Fibroblast of pulmonary artery (primary cell): Measurements from ENCODE around the gene FIBCD1.

Experiments used
- DNase-seq: peaks from one replicate; pipeline ENCODE4 v3.0.0-alpha.2; 2010; ENCODE audit warnings: low read depth
- H3K4me3 ChIP-seq: replicated peaks from 2 replicates; pipeline ENCODE4 v1.5.1; 2011; ENCODE audit warnings: low read depth, mild to moderate bottlenecking, control low read depth, low read length, moderate library complexity
- CTCF ChIP-seq: IDR thresholded peaks from 2 replicates; pipeline ENCODE4 v1.5.1; 2011; ENCODE audit warnings: mild to moderate bottlenecking, control low read depth, low read length, inconsistent platforms; ENCODE audit errors: missing control alignments

Gene FIBCD1

GRCh38 chr9:130954317-130954716 is 15.3 kb upstream of the FIBCD1 start:
- H3K4me3 ChIP-seq, result no peak overlapping the region
- TF ChIP-seq CTCF, result no peak
- DNase-seq, result no peak

- TF ChIP-seq CTCF, result no peak
Observed at GRCh38 chr9:130952065-130952762, 13.2 kb upstream of the FIBCD1 start.

DNA sequence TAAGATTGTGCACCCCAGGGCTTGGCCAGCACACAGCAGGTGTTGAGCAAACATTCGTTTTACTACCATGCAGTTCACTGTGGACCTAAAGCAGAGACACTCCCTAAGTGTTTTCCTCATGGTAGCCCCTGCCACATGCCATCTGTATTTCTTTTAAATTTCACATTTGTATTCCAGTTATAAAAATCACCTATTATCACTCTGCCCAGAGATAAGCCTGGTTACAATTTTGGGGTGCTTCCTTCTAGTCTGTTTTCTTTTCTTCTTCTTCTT is 10.9 kb upstream of the FIBCD1 start:
- no peak for DNase-seq
- no peak for TF ChIP-seq CTCF
- no peak overlapping the region for H3K4me3 ChIP-seq

More at GRCh38 chr9:130952065-130952762, 13.2 kb upstream of the FIBCD1 start:
- no peak for DNase-seq
- H3K4me3 ChIP-seq, result no peak overlapping the region

DNA sequence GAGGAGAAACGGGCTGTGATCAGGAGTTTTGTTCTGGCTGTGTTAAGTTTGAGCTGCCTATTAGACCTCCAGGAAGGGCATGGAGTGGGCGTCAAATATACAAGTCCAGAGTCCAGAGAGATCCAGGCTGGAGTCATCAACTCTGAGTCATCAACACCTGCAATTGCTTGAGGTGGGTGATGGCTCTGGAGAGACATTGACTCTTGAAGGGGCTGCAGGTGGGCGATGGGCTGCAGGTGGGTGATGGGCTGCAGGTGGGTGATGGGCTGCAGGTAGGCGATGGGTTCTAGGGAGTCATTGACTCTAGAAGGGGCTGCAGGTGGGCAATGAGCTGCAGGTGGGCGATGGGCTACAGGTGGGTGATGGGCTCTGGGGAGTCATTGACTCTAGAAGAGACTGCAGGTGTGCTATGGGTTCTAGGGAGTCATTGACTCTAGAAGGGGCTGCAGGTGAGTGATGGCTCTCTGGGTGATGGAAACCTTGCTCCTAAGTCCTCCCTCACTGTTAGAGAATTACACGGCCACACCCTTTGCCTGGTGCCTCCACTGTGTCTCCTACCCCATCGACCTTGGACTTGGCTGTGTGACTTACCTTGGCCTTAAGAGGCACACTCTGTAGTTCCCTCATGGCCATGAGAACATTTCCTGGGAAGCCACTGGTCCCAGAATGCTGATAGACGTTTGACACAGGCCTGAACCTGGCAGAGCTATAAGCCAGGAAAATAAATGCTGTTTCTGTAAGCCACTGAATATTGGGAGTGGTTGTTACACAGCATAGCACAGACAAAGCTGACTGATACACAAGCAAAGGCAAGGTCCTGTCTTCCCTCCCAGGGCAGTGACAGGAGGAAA is 10.4 kb upstream of the FIBCD1 start:
- TF ChIP-seq CTCF, result no peak
- DNase-seq, result no peak
- H3K4me3 ChIP-seq, result no peak overlapping the region

DNA sequence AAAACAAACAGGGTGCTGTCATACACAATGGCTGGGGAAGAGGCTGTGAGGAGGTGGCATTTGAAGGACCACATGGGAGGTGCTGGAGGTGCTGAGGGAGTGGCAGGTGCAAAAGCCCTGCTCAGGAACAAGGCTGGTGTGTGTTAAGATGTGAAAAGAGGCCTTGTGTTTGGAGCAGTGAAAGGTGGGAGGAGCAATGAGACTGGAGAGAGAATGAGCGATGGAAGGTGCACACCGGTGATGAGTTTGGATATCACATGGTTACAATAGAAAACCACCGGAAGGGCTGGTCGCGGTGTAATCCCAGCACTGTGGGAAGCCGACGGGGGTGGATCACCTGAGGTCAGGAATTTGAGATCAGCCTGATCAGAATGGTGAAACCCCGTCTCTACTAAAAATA is 9.2 kb upstream of the FIBCD1 start:
- DNase-seq, result no peak
- no peak overlapping the region for H3K4me3 ChIP-seq
- no peak for TF ChIP-seq CTCF

GRCh38 chr9:130947618-130948140 is 8.6 kb upstream of the FIBCD1 start:
- no peak for TF ChIP-seq CTCF
- DNase-seq, result no peak
- H3K4me3 ChIP-seq, result no peak overlapping the region
